GM12878 (cell line): ENCODE data around the gene TERF2IP. TPM values are rescaled to one million over a fixed set of nuclear protein-coding genes. Genes with fewer than 3 reads are reported as not detected.

Experiments used
- ATF7 ChIP-seq: fragments of 450-650 bp; IDR thresholded peaks from 2 replicates; pipeline ENCODE4 v1.6.1; 2016; ENCODE audit warnings: low read depth, mild to moderate bottlenecking
- BACH1 ChIP-seq: fragments of 450-650 bp; IDR thresholded peaks from 2 replicates; pipeline ENCODE4 v1.6.1; 2017; ENCODE audit warnings: mild to moderate bottlenecking, borderline replicate concordance
- BRCA1 ChIP-seq: IDR thresholded peaks from 2 replicates; pipeline ENCODE4 v1.6.1; 2011; ENCODE audit warnings: low read depth, low read length, improper control_type of control experiment
- CHD2 ChIP-seq: IDR thresholded peaks from 2 replicates; pipeline ENCODE4 v1.6.1; 2011; ENCODE audit warnings: low read depth, low read length, improper control_type of control experiment, borderline replicate concordance
- ETV6 ChIP-seq, 2 experiments: fragments of 450-650 bp in 1 of 2; IDR thresholded peaks in 1 of 2; conservative IDR thresholded peaks in 1 of 2; 2 replicates each; pipeline ENCODE4 v1.6.1; 2014; ENCODE audit warnings: antibody characterized with exemption in 1 of 2, borderline replicate concordance in 1 of 2, low read depth in 1 of 2, mild to moderate bottlenecking in 1 of 2, moderate library complexity in 1 of 2
- FOS ChIP-seq: IDR thresholded peaks from 3 replicates; pipeline ENCODE4 v1.6.1; 2011; ENCODE audit warnings: borderline replicate concordance; ENCODE audit not compliant: insufficient read length; ENCODE audit errors: extremely low read depth
- HDAC6 ChIP-seq: fragments of 200-600 bp; sonication (generic); IDR thresholded peaks from one replicate; pipeline ENCODE4 v1.8.0; 2017; ENCODE audit warnings: antibody characterized with exemption; ENCODE audit not compliant: unreplicated experiment
- KLF5 ChIP-seq: fragments of 450-650 bp; IDR thresholded peaks from 2 replicates; pipeline ENCODE4 v1.6.1; 2014; ENCODE audit warnings: mild to moderate bottlenecking; ENCODE audit not compliant: partially characterized antibody
- LARP7 ChIP-seq: fragments of 450-650 bp; IDR thresholded peaks from 2 replicates; pipeline ENCODE4 v1.6.1; 2017; ENCODE audit warnings: mild to moderate bottlenecking
- NFXL1 ChIP-seq: fragments of 450-650 bp; IDR thresholded peaks from 2 replicates; pipeline ENCODE4 v1.6.1; 2017; ENCODE audit warnings: antibody characterized with exemption, mild to moderate bottlenecking, borderline replicate concordance
- NFYA ChIP-seq: IDR thresholded peaks from 2 replicates; pipeline ENCODE4 v1.6.1; 2011; ENCODE audit warnings: low read depth, mild to moderate bottlenecking, low read length, improper control_type of control experiment, borderline replicate concordance
- NFYB ChIP-seq: IDR thresholded peaks from 2 replicates; pipeline ENCODE4 v1.6.1; 2011; ENCODE audit warnings: low read depth, mild to moderate bottlenecking, low read length, improper control_type of control experiment, moderate library complexity; ENCODE audit not compliant: insufficient read depth
- NR2F1 ChIP-seq: fragments of 450-650 bp; conservative IDR thresholded peaks from 2 replicates; pipeline ENCODE4 v1.6.1; 2017; ENCODE audit warnings: mild to moderate bottlenecking
- POLR2A ChIP-seq: IDR thresholded peaks from 2 replicates; pipeline ENCODE4 v1.6.1; 2011; ENCODE audit warnings: low read depth, mild to moderate bottlenecking, low read length
- TAF1 ChIP-seq: IDR thresholded peaks from 2 replicates; pipeline ENCODE4 v1.6.1; 2011; ENCODE audit warnings: mild to moderate bottlenecking, low read depth, low read length, borderline replicate concordance
- TCF7 ChIP-seq: IDR thresholded peaks from 2 replicates; pipeline ENCODE4 v1.6.1; 2014; ENCODE audit warnings: antibody characterized with exemption, borderline replicate concordance
- WRNIP1 ChIP-seq: IDR thresholded peaks from 2 replicates; pipeline ENCODE4 v1.6.1; 2011; ENCODE audit warnings: low read depth, low read length, improper control_type of control experiment, borderline replicate concordance
- YY1 ChIP-seq: IDR thresholded peaks from 2 replicates; pipeline ENCODE4 v1.6.1; 2011; ENCODE audit warnings: low read depth, mild to moderate bottlenecking, low read length
- ZNF207 ChIP-seq: fragments of 450-650 bp; IDR thresholded peaks from 2 replicates; pipeline ENCODE4 v1.6.1; 2014; ENCODE audit warnings: antibody characterized with exemption, mild to moderate bottlenecking, borderline replicate concordance
- ZZZ3 ChIP-seq: IDR thresholded peaks from 2 replicates; pipeline ENCODE4 v1.6.1; 2011; ENCODE audit warnings: low read depth; ENCODE audit not compliant: control insufficient read depth, insufficient read length
- polyA plus RNA-seq, 11 experiments: library from polyadenylated mRNA; depleted of rRNA in 4 of 11; unstranded in 6 of 11; stranded (reverse) in 5 of 11; fragments of >200 nt; fragmentation: Nextera tagmentation in 4 of 11; fragmentation: Illumina TruSeq in 1 of 11; extraction: Ambion mirVana in 4 of 11; extraction: Trizol in 1 of 11; gene quantifications; 1 replicate in 1 of 11; 2 replicates in 10 of 11; pipeline versions ENCODE4 v1.2.1 to v1.2.3, GENCODE V29; 2011 to 2016; ENCODE audit warnings: inconsistent platforms in 2 of 11, missing spikeins in 2 of 11, low read depth in 1 of 11
- total RNA-seq, 4 experiments: library from RNA; depleted of rRNA in 3 of 4; stranded (reverse); fragments of >200 nt in 3 of 4; fragmentation: Illumina TruSeq in 1 of 4; extraction: Trizol in 1 of 4; gene quantifications; 2 replicates each; pipeline versions ENCODE4 v1.2.1 to v1.2.3, GENCODE V29; 2013 to 2021
- TF ChIP-seq, protein P1 (sequence below): IDR thresholded peaks from 2 replicates; pipeline ENCODE4 v1.6.1; 2012; ENCODE audit warnings: mild to moderate bottlenecking, low read depth, low read length
- TF ChIP-seq, protein P2 (sequence below): IDR thresholded peaks from 2 replicates; pipeline ENCODE4 v1.6.1; 2011; ENCODE audit warnings: borderline replicate concordance, low read depth, mild to moderate bottlenecking, moderate library complexity, low read length; ENCODE audit not compliant: insufficient read depth, poor library complexity, severe bottlenecking
- TF ChIP-seq, protein P3 (sequence below): IDR thresholded peaks from 2 replicates; pipeline ENCODE4 v1.6.1; 2012; ENCODE audit warnings: improper control_type of control experiment, low read depth, low read length; ENCODE audit not compliant: insufficient replicate concordance

The TERF2IP gene
- total and polyA plus RNA-seq, 10 of the 15 experiments (the other 5 are each of a cell fraction or from before 2014, with no cell fraction given) = 19.6 to 93.1 (median 54.4) TPM

DNA sequence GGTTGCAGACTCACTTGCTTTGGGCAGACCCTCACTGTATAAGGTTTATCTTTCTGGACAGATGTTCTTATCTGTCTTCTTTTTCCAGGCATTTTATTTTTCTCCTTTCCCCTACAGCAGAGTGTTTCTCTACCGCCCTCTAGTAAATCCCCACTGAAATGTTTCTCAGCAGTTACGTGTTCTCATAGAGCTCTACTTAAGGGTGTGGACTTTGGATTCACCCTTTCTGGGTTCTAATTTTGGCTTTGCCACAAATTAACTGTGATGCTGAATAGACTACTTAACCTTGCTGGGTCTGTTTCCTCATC, 26.4 kb upstream of the TERF2IP start (continued):
- TF ChIP-seq, protein P1, sequence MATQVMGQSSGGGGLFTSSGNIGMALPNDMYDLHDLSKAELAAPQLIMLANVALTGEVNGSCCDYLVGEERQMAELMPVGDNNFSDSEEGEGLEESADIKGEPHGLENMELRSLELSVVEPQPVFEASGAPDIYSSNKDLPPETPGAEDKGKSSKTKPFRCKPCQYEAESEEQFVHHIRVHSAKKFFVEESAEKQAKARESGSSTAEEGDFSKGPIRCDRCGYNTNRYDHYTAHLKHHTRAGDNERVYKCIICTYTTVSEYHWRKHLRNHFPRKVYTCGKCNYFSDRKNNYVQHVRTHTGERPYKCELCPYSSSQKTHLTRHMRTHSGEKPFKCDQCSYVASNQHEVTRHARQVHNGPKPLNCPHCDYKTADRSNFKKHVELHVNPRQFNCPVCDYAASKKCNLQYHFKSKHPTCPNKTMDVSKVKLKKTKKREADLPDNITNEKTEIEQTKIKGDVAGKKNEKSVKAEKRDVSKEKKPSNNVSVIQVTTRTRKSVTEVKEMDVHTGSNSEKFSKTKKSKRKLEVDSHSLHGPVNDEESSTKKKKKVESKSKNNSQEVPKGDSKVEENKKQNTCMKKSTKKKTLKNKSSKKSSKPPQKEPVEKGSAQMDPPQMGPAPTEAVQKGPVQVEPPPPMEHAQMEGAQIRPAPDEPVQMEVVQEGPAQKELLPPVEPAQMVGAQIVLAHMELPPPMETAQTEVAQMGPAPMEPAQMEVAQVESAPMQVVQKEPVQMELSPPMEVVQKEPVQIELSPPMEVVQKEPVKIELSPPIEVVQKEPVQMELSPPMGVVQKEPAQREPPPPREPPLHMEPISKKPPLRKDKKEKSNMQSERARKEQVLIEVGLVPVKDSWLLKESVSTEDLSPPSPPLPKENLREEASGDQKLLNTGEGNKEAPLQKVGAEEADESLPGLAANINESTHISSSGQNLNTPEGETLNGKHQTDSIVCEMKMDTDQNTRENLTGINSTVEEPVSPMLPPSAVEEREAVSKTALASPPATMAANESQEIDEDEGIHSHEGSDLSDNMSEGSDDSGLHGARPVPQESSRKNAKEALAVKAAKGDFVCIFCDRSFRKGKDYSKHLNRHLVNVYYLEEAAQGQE = no peak
- TF ChIP-seq HDAC6 (no peak), TAF1 (no peak), CHD2 (no peak), ATF7 (peak; percentile 63; the same call in 1 of the 2 replicates), TCF7 (no peak), YY1 (0 out of 2 replicates have a peak, but pooled peaks have one; percentile 39), ZNF207 (no peak), NFYB (no peak), NFXL1 (no peak), KLF5 (no peak), ZZZ3 (no peak), BRCA1 (no peak), NR2F1 (no peak), WRNIP1 (no peak), FOS (no peak), POLR2A (no peak), ETV6 (conservative IDR thresholded peaks at IDR 0.05 in 1 of 2, IDR thresholded peaks at IDR 0.05 in 1 of 2; ENCODE audit: borderline replicate concordance in 1 of 2, low read depth in 1 of 2) (no peak), NFYA (no peak), LARP7 (no peak), BACH1 (no peak)
- TF ChIP-seq, protein P2, sequence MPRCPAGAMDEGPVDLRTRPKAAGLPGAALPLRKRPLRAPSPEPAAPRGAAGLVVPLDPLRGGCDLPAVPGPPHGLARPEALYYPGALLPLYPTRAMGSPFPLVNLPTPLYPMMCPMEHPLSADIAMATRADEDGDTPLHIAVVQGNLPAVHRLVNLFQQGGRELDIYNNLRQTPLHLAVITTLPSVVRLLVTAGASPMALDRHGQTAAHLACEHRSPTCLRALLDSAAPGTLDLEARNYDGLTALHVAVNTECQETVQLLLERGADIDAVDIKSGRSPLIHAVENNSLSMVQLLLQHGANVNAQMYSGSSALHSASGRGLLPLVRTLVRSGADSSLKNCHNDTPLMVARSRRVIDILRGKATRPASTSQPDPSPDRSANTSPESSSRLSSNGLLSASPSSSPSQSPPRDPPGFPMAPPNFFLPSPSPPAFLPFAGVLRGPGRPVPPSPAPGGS = no peak
- TF ChIP-seq, protein P3, sequence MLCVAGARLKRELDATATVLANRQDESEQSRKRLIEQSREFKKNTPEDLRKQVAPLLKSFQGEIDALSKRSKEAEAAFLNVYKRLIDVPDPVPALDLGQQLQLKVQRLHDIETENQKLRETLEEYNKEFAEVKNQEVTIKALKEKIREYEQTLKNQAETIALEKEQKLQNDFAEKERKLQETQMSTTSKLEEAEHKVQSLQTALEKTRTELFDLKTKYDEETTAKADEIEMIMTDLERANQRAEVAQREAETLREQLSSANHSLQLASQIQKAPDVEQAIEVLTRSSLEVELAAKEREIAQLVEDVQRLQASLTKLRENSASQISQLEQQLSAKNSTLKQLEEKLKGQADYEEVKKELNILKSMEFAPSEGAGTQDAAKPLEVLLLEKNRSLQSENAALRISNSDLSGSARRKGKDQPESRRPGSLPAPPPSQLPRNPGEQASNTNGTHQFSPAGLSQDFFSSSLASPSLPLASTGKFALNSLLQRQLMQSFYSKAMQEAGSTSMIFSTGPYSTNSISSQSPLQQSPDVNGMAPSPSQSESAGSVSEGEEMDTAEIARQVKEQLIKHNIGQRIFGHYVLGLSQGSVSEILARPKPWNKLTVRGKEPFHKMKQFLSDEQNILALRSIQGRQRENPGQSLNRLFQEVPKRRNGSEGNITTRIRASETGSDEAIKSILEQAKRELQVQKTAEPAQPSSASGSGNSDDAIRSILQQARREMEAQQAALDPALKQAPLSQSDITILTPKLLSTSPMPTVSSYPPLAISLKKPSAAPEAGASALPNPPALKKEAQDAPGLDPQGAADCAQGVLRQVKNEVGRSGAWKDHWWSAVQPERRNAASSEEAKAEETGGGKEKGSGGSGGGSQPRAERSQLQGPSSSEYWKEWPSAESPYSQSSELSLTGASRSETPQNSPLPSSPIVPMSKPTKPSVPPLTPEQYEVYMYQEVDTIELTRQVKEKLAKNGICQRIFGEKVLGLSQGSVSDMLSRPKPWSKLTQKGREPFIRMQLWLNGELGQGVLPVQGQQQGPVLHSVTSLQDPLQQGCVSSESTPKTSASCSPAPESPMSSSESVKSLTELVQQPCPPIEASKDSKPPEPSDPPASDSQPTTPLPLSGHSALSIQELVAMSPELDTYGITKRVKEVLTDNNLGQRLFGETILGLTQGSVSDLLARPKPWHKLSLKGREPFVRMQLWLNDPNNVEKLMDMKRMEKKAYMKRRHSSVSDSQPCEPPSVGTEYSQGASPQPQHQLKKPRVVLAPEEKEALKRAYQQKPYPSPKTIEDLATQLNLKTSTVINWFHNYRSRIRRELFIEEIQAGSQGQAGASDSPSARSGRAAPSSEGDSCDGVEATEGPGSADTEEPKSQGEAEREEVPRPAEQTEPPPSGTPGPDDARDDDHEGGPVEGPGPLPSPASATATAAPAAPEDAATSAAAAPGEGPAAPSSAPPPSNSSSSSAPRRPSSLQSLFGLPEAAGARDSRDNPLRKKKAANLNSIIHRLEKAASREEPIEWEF = no peak
